H1 (cell line): ENCODE data around the gene ALG9. TPM values are rescaled to one million over a fixed set of nuclear protein-coding genes. Genes with fewer than 3 reads are reported as not detected.

Source experiments
- CBX8 ChIP-seq: fragments of 300-800, 300-1000 bp; sonication (generic); IDR thresholded peaks from 2 replicates; pipeline ENCODE4 v1.7.1; 2016; ENCODE audit warnings: low read depth, low read length, borderline replicate concordance
- CREB1 ChIP-seq: IDR thresholded peaks from 2 replicates; pipeline ENCODE4 v1.6.1; 2012; ENCODE audit warnings: inconsistent platforms
- CTBP2 ChIP-seq: IDR thresholded peaks from 2 replicates; pipeline ENCODE4 v1.7.0; 2011; ENCODE audit warnings: borderline replicate concordance, mild to moderate bottlenecking, moderate library complexity, mixed read lengths, low read length; ENCODE audit not compliant: insufficient read depth, insufficient read length
- EP300 ChIP-seq, 2 experiments: IDR thresholded peaks; 1 replicate in 1 of 2; 2 replicates in 1 of 2; pipeline ENCODE4 v1.6.1; 2011 to 2012; ENCODE audit warnings: low read depth in 2 of 2, low read length in 2 of 2, mild to moderate bottlenecking in 2 of 2, borderline replicate concordance in 1 of 2, inconsistent platforms in 1 of 2, moderate library complexity in 1 of 2
- FOSL1 ChIP-seq: IDR thresholded peaks from 2 replicates; pipeline ENCODE4 v1.6.1; 2011; ENCODE audit warnings: mild to moderate bottlenecking, low read depth, low read length, moderate library complexity; ENCODE audit not compliant: insufficient read depth
- GABPA ChIP-seq: IDR thresholded peaks from 2 replicates; pipeline ENCODE4 v1.6.1; 2011; ENCODE audit warnings: mild to moderate bottlenecking, low read length, moderate library complexity, borderline replicate concordance; ENCODE audit not compliant: insufficient read depth
- HDAC2 ChIP-seq, 2 experiments: fragments of 300-600 bp in 1 of 2; sonication (generic) in 1 of 2; IDR thresholded peaks; 2 replicates each; pipeline ENCODE4 v1.6.1; 2011 to 2012; ENCODE audit warnings: low read depth in 2 of 2, low read length in 2 of 2, mild to moderate bottlenecking in 2 of 2, moderate library complexity in 2 of 2, borderline replicate concordance in 1 of 2, inconsistent platforms in 1 of 2
- RXRA ChIP-seq: IDR thresholded peaks from 2 replicates; pipeline ENCODE4 v1.6.1; 2011; ENCODE audit warnings: low read depth, mild to moderate bottlenecking, low read length, moderate library complexity; ENCODE audit not compliant: insufficient read depth
- SIN3A ChIP-seq, 2 experiments: IDR thresholded peaks in 1 of 2; conservative IDR thresholded peaks in 1 of 2; 2 replicates each; pipeline ENCODE4 v1.6.1; 2011 to 2012; ENCODE audit warnings: low read length in 2 of 2, improper control_type of control experiment in 1 of 2, low read depth in 1 of 2, mild to moderate bottlenecking in 1 of 2
- SIX5 ChIP-seq: IDR thresholded peaks from 2 replicates; pipeline ENCODE4 v1.6.1; 2011; ENCODE audit warnings: mild to moderate bottlenecking, low read depth, low read length
- TAF7 ChIP-seq: optimal IDR thresholded peaks from 2 replicates; pipeline ENCODE3; 2011; ENCODE audit warnings: low read depth, mild to moderate bottlenecking, inconsistent platforms, low read length, moderate library complexity, borderline replicate concordance
- polyA plus RNA-seq, 7 experiments: library from polyadenylated mRNA; depleted of rRNA in 3 of 7; stranded (reverse) in 5 of 7; unstranded in 2 of 7; fragments of >200 nt in 5 of 7; fragments of 200-250 nt in 2 of 7; gene quantifications; 1 replicate in 5 of 7; 2 replicates in 1 of 7; 4 replicates in 1 of 7; pipeline versions ENCODE4 v1.2.1 to v1.2.3, GENCODE V29; 2011 to 2013; ENCODE audit warnings: missing spikeins in 2 of 7, mixed read lengths in 2 of 7
- small RNA-seq: library from polyadenylated mRNA; stranded (forward); fragments of <200 nt; extraction: miRNeasy Mini kit (QIAGEN cat#:217004); gene quantifications from one replicate; pipeline ENCODE3, GENCODE V24; 2013; ENCODE audit not compliant: insufficient read depth
- total RNA-seq: library from RNA; stranded (reverse); fragmentation: NEBNext Ultra II Directional; extraction: Animal tissue kit (Norgen Biotek cat#: 25700); gene quantifications from 2 replicates; pipeline ENCODE4 v1.2.1, GENCODE V29; 2021

Gene ALG9
- total and polyA plus RNA-seq, 2 of the 8 experiments (the other 6 are each of a cell fraction or from before 2014, with no cell fraction given), result 23.5 to 24.5 TPM

DNA sequence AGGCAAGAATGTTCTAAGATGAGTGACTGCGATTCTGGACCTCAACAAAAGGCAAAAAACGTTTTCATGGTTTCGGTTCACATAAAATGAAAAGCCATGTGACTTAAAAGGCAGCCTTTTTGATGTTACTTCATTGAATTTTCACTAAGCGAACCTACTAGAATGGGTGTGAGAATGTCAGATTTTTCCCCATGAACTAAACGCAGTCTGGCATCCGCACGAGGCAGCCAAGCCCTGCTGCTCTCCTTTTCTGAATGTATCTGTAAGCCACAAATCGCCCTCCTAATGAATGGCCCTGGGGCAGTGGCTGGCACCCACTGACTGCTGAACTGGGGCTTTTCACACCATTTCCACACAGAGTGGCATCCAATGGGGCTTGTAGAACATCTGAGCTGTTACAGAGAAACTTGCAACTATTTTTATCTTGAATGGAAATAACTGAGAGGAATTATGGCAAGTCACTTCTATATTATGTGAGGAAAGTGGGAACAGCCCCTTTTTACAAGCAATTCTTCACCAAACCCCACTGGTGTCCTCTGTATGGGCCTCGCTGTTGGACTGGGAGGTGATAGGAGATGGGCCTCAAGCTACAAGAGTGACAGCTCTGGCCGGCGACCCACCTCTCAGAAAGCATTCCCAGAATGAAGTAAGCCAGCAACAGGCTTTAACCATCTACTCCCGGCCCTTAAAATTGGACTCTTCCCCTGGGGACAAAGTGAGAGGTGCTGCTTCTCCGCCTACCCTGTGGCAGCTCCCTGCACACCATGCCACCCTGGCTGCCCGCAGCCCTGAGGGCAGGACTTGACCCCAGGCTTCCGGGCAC is 134.5 kb downstream of the ALG9 start (continued):
- TF ChIP-seq FOSL1, result no peak
- no peak for TF ChIP-seq HDAC2 (IDR thresholded peaks at IDR 0.05; ENCODE audit: borderline replicate concordance in 1 of 2, low read depth in 2 of 2, low read length in 2 of 2)
- no peak for TF ChIP-seq RXRA
- no peak for TF ChIP-seq GABPA
- no peak for TF ChIP-seq TAF7
- TF ChIP-seq SIN3A (conservative IDR thresholded peaks at IDR 0.05 in 1 of 2, IDR thresholded peaks at IDR 0.05 in 1 of 2; ENCODE audit: low read depth in 1 of 2, low read length in 2 of 2), result no peak
- TF ChIP-seq CTBP2, result no peak
- no peak for TF ChIP-seq CREB1
- TF ChIP-seq EP300 (IDR thresholded peaks at IDR 0.05; ENCODE audit: borderline replicate concordance in 1 of 2, low read depth in 2 of 2, low read length in 2 of 2), result no peak
- no peak for TF ChIP-seq SIX5
- TF ChIP-seq CBX8, result no peak
- TF ChIP-seq, all 59 proteins: peak for 0

Small RNA genes lying within 50 kb of the gene (small RNA-seq; reads per million reads assigned to genes)
- not detected for gene GNG5P3
- gene RPL37AP8, result not detected

Other genes with a start within 250 kb of the ALG9 start
- gene PPP2R1B, start 105.2 kb downstream of the ALG9 start, total RNA-seq, result 86.2 and 87.0 TPM in 2 replicates
- gene PPP2R1B, start 105.2 kb downstream of the ALG9 start, polyA plus RNA-seq (2011; rRNA removed), result 23.1 and 25.8 TPM in 2 replicates
- 2.3 and 2.4 TPM in 2 replicates for gene FDXACB1, start 7.6 kb upstream of the ALG9 start, total RNA-seq
- 0.85 and 1.4 TPM in 2 replicates for gene FDXACB1, start 7.6 kb upstream of the ALG9 start, polyA plus RNA-seq (2011; rRNA removed)
- 21.4 and 22.6 TPM in 2 replicates for gene CFAP68, start 8.0 kb upstream of the ALG9 start, total RNA-seq
- 28.7 and 43.1 TPM in 2 replicates for gene CFAP68, start 8.0 kb upstream of the ALG9 start, polyA plus RNA-seq (2011; rRNA removed)
- 2.0 and 4.0 TPM in 2 replicates for gene CRYAB, start 40.2 kb upstream of the ALG9 start, total RNA-seq
- 1.9 and 2.9 TPM in 2 replicates for gene CRYAB, start 40.2 kb upstream of the ALG9 start, polyA plus RNA-seq (2011; rRNA removed)
- 0.32 and 1.0 TPM in 2 replicates for gene HSPB2, start 41.2 kb upstream of the ALG9 start, total RNA-seq
- gene HSPB2, start 41.2 kb upstream of the ALG9 start, polyA plus RNA-seq (2011; rRNA removed), result 0.86 and 1.4 TPM in 2 replicates
- 1.7 and 2.2 TPM in 2 replicates for gene C11orf52, start 47.3 kb upstream of the ALG9 start, total RNA-seq
- gene C11orf52, start 47.3 kb upstream of the ALG9 start, polyA plus RNA-seq (2011; rRNA removed), result 2.7 and 3.4 TPM in 2 replicates
- gene DIXDC1, start 65.8 kb upstream of the ALG9 start, total RNA-seq, result 15.4 and 17.1 TPM in 2 replicates
- 4.8 and 5.9 TPM in 2 replicates for gene DIXDC1, start 65.8 kb upstream of the ALG9 start, polyA plus RNA-seq (2011; rRNA removed)
- 61.2 and 66.2 TPM in 2 replicates for gene DLAT, start 153.8 kb upstream of the ALG9 start, total RNA-seq
- gene DLAT, start 153.8 kb upstream of the ALG9 start, polyA plus RNA-seq (2011; rRNA removed), result 17.3 and 23.1 TPM in 2 replicates
- gene PIH1D2, start 202.4 kb upstream of the ALG9 start, total RNA-seq, result 0.73 and 0.86 TPM in 2 replicates
- gene PIH1D2, start 202.4 kb upstream of the ALG9 start, polyA plus RNA-seq (2011; rRNA removed), result 0.53 TPM in 2 replicates
- gene NKAPD1, start 202.7 kb upstream of the ALG9 start, total RNA-seq, result 16.7 and 20.4 TPM in 2 replicates
- gene NKAPD1, start 202.7 kb upstream of the ALG9 start, polyA plus RNA-seq (2011; rRNA removed), result 3.6 and 6.7 TPM in 2 replicates
- 86.1 and 93.7 TPM in 2 replicates for gene TIMM8B, start 215.2 kb upstream of the ALG9 start, total RNA-seq
- gene TIMM8B, start 215.2 kb upstream of the ALG9 start, polyA plus RNA-seq (2011; rRNA removed), result 138 and 143 TPM in 2 replicates
- gene SDHD, start 215.3 kb upstream of the ALG9 start, total RNA-seq, result 90.3 and 96.0 TPM in 2 replicates
- 181 and 199 TPM in 2 replicates for gene SDHD, start 215.3 kb upstream of the ALG9 start, polyA plus RNA-seq (2011; rRNA removed)